GDM1 (cell line): ENCODE measurements around the gene ANO9.
"Not testable (repeated sequence)": the region's sequence is repeated elsewhere in the genome, so short reads cannot be mapped to it uniquely, and the experiment has no call there.

Experiments
- DNase-seq: peaks from one replicate; lab custom pipeline; 2025; lab: John Stamatoyannopoulos, UW

ANO9 gene

GRCh38 chr11:403021-403760, 38.6 kb downstream of the ANO9 start:
- no peak for DNase-seq

- not testable (repeated sequence) for DNase-seq
Observed at GRCh38 chr11:401196-401595, 40.6 kb downstream of the ANO9 start.

- no peak for DNase-seq
Observed at GRCh38 chr11:400241-400689, 41.5 kb downstream of the ANO9 start.

GRCh38 chr11:399731-400211, 42.0 kb downstream of the ANO9 start:
- DNase-seq: no peak

GRCh38 chr11:398826-399225, 43.0 kb downstream of the ANO9 start:
- DNase-seq: no peak

- DNase-seq: peak; percentile 50
Observed at GRCh38 chr11:396948-397548, 44.8 kb downstream of the ANO9 start.

- DNase-seq: no peak
Observed at GRCh38 chr11:396511-396947, 45.3 kb downstream of the ANO9 start.

- no peak for DNase-seq
Observed at GRCh38 chr11:395866-396265, 45.9 kb downstream of the ANO9 start.

- DNase-seq: no peak
Observed at GRCh38 chr11:394858-395655, 46.8 kb downstream of the ANO9 start.

GRCh38 chr11:394034-394857, 47.6 kb downstream of the ANO9 start, which contains the start of gene PKP3:
Gene PKP3 (plus strand): TSS chr11:394209. CDS start chr11:394293, 84 bp downstream.
- DNase-seq: no peak

GRCh38 chr11:393219-394033, 48.4 kb downstream of the ANO9 start:
- no peak for DNase-seq

GRCh38 chr11:392102-392777, 49.6 kb downstream of the ANO9 start:
- DNase-seq: no peak

GRCh38 chr11:391117-392017, 50.4 kb downstream of the ANO9 start:
- DNase-seq: no peak

GRCh38 chr11:390175-390574, 51.6 kb downstream of the ANO9 start:
- no peak for DNase-seq

GRCh38 chr11:389369-389768, 52.4 kb downstream of the ANO9 start:
- DNase-seq: not testable (repeated sequence)

- no peak for DNase-seq
Observed at GRCh38 chr11:387193-387793, 54.5 kb downstream of the ANO9 start.

- DNase-seq: no peak
Observed at GRCh38 chr11:386483-386882, 55.3 kb downstream of the ANO9 start.

GRCh38 chr11:385594-386351, 56.0 kb downstream of the ANO9 start:
- no peak for DNase-seq
